GM06990 (cell line): ENCODE data around the gene ECHDC3.

Source experiments
- DNase-seq: peaks from one replicate; pipeline ENCODE4 v3.0.0-alpha.2; 2011; ENCODE audit not compliant: insufficient read length; ENCODE audit errors: extremely low read depth
- H3K27me3 ChIP-seq: replicated peaks from 2 replicates; pipeline ENCODE4 v1.6.0; 2011; ENCODE audit warnings: low read length; ENCODE audit not compliant: control insufficient read depth, insufficient read depth
- H3K36me3 ChIP-seq: 2 replicates; pipeline ENCODE4 v1.5.1; 2011; ENCODE audit warnings: low read length; ENCODE audit not compliant: control insufficient read depth, insufficient read depth
- H3K4me3 ChIP-seq: replicated peaks from 2 replicates; pipeline ENCODE4 v1.5.1; 2011; ENCODE audit warnings: low read depth, mild to moderate bottlenecking, control low read depth, low read length
- TF ChIP-seq, protein P1 (sequence below): IDR thresholded peaks from 2 replicates; pipeline ENCODE4 v1.5.1; 2011; ENCODE audit warnings: low read length, control low read depth, mild to moderate bottlenecking, inconsistent platforms; ENCODE audit not compliant: insufficient read depth, poor library complexity, severe bottlenecking

Gene ECHDC3

DNA sequence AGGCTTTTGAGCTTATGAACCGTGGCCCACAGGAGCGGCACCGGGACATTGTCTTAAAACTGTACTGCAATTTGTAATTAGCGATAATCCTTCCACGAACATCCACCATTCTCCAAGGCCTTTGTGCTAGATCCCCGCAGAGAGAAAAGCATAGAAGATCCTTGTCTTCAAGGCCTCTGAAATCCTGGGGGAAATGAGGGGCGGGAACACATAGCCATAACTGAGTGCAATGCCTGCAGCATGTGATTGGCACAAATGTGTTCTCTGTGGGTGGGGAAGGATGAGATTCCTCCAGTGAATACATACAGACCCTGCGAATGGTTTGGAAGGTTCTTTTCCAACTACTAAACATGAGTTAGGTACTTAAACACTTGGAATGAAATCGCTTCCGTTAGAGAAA, 55.1 kb downstream of the ECHDC3 start:
- TF ChIP-seq, protein P1, sequence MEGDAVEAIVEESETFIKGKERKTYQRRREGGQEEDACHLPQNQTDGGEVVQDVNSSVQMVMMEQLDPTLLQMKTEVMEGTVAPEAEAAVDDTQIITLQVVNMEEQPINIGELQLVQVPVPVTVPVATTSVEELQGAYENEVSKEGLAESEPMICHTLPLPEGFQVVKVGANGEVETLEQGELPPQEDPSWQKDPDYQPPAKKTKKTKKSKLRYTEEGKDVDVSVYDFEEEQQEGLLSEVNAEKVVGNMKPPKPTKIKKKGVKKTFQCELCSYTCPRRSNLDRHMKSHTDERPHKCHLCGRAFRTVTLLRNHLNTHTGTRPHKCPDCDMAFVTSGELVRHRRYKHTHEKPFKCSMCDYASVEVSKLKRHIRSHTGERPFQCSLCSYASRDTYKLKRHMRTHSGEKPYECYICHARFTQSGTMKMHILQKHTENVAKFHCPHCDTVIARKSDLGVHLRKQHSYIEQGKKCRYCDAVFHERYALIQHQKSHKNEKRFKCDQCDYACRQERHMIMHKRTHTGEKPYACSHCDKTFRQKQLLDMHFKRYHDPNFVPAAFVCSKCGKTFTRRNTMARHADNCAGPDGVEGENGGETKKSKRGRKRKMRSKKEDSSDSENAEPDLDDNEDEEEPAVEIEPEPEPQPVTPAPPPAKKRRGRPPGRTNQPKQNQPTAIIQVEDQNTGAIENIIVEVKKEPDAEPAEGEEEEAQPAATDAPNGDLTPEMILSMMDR = no peak
- Histone ChIP-seq H3K27me3 (no peaks in the 10 kb centered on the region), H3K36me3 (no peaks in the 10 kb centered on the region), H3K4me3 (no peak overlapping the region)
- DNase-seq = no peak

DNA sequence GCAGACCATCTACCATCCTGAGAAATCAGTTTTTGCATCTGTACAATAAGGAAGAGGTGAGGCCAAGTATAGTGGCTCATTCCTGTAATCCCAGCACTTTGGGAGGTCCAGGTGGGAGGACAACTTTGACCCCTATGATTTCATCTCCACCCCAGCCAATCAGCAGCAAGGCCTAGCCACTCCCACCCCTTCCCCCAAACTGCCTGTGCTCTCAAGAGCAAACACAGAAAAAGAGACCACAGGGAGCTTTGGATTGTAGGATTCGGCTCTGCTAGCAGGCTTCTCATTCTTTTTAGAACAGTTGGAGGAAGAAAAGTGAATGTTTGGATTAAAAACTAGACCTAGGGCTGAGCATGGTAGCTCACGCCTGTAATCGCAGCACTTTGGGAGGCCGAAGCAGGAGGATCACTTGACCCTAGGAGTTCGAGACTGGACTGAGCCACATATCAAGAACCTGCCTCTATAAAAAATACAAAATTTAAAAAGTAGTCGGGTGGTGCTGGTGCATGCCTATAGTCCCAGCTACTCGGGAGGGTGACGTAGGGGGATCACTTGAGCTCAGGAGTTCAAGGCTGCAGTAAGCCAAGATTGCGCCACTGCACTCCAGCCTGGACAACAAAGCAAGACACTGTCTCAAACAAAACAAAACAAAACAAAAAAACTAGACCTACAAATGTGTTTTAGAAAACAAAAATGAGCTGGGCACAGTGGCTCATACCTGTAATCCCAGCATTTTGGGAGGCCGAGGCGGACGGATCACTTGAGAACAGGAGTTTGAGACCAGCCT, 55.9 kb downstream of the ECHDC3 start:
- Histone ChIP-seq H3K27me3 (no peaks in the 10 kb centered on the region), H3K4me3 (no peak overlapping the region), H3K36me3 (no peaks in the 10 kb centered on the region)
- DNase-seq = no peak
- TF ChIP-seq, protein P1 = no peak

DNA sequence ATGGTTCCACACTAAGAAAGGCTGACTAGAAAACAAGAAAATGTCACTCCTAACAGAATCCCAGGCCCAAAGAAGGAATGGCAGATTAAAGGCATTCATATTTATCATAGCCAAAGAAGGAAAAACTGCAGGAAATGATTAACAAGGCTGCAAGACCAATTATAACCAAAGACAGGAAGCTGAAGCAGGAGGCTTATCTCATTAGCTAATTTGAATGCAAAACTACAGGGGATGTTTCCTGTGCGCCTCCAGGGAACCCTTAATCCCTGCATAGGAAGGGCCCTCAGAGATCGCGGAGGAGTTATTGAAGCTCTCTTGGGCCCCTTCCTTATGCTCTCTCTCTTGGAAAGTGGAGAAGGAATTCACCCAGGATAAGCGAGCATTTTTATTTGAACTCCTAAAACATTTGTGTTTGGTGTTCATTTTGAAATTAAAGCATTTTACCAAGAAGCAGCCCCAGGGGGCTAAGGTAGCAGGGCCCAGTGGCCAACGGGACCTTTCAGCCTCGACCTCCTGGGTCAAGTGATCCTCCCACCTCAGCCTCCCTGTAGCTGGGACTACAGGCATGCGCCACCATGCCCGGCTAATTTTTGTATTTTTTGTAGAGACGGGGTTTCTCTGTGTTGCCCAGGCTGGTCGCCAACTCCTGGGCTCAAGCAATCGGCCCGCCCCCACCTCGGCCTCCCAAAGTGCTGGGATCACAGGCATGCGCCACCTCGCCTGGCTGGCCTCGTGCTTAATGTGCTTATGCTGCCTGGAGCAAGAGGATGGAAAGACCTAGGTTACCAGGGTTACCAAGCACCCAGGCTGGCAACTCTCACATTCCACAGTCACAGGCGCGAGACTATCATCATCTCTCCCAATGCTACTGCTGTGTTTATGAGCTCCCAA, 56.9 kb downstream of the ECHDC3 start:
- TF ChIP-seq, protein P1 = no peak
- no peaks in the 10 kb centered on the region for H3K36me3 ChIP-seq
- no peak for DNase-seq
- no peaks in the 10 kb centered on the region for H3K27me3 ChIP-seq
- no peak overlapping the region for H3K4me3 ChIP-seq

DNA sequence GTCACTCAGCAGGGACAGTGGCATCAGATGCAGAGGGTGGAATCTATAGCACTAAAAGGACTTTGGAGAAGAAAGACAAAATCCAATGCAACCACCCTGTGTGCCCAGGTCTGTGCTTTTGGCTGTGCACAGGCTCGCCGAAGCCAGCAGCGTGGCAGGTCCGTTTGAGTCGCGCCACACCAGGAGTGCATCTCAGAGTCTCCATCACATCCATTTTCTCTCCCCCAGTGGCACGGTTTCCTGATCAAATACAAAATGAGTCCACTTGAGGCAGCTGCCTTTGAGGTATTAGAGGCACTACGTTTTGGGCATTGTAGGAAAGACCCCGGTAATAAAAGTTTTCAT, 57.5 kb downstream of the ECHDC3 start:
- TF ChIP-seq, protein P1 = no peak
- no peak overlapping the region for H3K4me3 ChIP-seq
- H3K27me3 ChIP-seq = no peaks in the 10 kb centered on the region
- no peak for DNase-seq
- no peaks in the 10 kb centered on the region for H3K36me3 ChIP-seq

DNA sequence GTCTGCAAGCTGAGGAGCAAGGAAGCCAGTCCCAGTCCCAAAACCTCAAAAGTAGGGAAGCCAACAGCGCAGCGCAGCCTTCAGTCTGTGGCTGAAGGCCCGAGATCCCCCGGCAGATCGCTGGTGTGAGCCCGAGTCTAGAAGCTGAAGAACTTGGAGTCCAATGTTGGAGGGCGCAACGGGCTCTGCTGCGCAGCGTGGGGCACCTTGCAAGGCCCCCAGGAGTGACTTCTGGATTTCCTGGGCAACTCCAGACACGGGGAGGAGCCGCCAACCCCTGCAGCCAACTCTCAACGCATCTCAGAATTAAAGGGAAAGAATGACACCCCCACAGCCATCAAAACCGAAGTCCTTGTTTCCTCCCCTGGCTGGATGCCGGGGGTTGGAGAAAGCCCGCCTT, 62.2 kb downstream of the ECHDC3 start:
- TF ChIP-seq, protein P1 = no peak
- Histone ChIP-seq H3K27me3 (no peaks in the 10 kb centered on the region), H3K4me3 (no peak overlapping the region), H3K36me3 (no peaks in the 10 kb centered on the region)
- no peak for DNase-seq
